Melanocyte of skin (primary cell): ENCODE results near the gene SIRPA. TPM values are rescaled to one million over a fixed set of nuclear protein-coding genes. Genes with fewer than 3 reads are reported as not detected.

ENCODE experiments used
- total RNA-seq, 2 donors: library from RNA; depleted of rRNA; stranded (reverse); fragments of >200 nt; gene quantifications; 2 replicates each; pipeline ENCODE4 v1.2.3, GENCODE V29; 2012

Gene SIRPA
- 10 to 100 TPM; 46.8 to 59.6 TPM for total RNA-seq

DNA sequence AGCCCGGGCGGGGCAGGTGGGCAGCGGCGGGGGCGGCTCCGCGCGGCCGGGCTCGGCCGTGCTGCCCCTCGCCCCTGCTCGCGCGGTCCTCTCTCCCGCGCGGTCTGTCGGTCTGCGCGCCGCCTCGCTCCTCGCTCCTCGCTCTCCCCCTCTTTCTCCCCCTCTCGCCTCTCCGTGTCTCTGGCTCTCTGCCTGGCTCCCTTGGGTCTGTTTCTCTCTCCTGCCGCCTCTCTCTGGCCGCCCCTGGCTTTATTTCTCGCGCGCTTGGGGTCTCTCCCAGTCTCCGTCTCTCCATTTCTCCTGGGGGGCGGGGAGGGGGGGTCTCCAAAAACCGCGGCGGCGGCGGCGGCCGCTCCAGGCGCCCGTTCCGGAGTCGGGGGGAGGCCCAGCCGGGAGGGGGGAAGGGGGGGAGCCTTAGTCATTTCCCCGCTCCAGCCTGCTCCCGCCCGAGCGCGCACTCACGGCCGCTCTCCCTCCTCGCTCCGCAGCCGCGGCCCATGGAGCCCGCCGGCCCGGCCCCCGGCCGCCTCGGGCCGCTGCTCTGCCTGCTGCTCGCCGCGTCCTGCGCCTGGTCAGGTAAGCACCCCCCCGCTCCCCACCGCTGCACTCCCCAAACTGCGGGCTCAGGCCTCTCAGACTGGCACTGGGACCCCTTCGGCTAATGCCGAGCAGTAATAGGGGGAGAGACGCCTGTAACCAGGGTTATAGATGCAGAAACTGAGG lies at the start of gene SIRPA:
SIRPA (plus strand) TSS at position 457 of the 723 bp plus-strand sequence; CDS start at position 498, 41 bp downstream.

Other genes starting within 250 kb of the SIRPA start
- gene SIRPG, start 237.6 kb upstream of the SIRPA start, total RNA-seq = not detected
- gene PDYN, start 98.7 kb downstream of the SIRPA start, total RNA-seq = not detected
- 10 to 100 TPM; 23.1 to 23.3 TPM for gene STK35, start 206.4 kb downstream of the SIRPA start, total RNA-seq